GM19467 (cell line): ENCODE results near the gene LLGL2.

ENCODE experiments used
- ATAC-seq: cut with Tn5 transposase; IDR thresholded peaks from one replicate; pipeline ENCODE4 v1.9.1; 2021; ENCODE audit warnings: mild to moderate bottlenecking, moderate library complexity; ENCODE audit not compliant: unreplicated experiment

The LLGL2 gene

DNA sequence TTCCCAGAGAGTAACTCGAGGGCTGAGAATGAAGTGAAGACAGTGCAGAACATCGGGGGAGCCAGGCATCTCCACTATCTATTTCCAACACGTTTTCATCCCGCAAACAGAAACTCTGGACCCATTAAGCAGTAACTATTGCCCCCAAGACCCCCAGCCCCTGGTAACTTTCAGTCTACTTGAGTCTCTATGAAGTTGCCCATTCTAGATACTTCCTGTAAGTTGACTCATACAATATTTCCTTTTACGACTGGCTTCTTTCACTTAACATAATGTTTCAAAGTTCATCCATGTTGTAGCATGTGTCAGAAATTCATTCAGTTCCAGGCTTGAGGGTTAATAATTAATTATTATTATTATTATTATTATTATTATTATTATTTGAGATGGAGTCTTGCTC, 81.6 kb downstream of the LLGL2 start:
- no peak for ATAC-seq

DNA sequence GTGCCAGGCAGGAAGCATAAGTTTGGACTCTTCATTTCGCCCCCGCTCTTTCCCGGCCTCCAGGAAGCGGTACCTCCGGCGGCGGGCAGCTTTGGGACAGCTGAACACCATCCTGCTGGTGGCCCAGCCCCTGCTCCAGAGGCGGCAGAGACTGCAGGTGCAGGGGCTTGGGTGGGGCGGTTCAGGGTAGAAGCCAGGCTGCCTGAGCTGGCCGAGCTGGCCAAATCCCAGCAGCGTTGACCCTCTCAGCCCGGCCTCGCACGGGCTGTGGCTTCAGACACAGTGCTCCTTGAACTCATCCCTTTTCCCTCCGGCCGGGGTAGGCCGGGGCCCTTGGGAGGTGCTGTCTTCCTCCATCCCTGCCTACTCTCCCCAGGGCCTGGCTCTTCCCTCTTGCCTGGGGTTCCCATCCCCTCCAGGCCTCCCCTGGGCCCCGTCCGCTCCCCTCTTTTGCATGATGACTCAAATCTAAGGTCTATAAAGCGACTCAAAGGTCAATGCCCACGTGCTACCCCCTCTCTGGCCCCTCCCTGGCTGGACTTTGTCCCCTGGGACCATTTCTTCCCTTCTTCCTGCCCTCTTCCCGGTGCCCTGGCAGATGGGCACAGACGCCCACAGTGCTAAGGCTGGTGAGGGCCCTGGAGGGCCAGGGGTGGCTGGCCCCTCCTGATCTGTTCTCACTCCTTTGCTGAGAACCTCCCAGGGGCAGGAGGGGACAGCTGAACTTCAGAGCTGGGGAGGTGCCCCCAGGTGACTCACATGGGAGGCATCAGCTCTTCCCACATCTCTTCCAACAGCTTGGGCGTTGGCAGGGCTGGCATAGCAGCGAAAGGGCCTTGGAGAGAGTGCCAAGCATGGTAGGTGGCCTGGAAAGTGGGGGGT, 84.8 kb downstream of the LLGL2 start:
- no peak for ATAC-seq

DNA sequence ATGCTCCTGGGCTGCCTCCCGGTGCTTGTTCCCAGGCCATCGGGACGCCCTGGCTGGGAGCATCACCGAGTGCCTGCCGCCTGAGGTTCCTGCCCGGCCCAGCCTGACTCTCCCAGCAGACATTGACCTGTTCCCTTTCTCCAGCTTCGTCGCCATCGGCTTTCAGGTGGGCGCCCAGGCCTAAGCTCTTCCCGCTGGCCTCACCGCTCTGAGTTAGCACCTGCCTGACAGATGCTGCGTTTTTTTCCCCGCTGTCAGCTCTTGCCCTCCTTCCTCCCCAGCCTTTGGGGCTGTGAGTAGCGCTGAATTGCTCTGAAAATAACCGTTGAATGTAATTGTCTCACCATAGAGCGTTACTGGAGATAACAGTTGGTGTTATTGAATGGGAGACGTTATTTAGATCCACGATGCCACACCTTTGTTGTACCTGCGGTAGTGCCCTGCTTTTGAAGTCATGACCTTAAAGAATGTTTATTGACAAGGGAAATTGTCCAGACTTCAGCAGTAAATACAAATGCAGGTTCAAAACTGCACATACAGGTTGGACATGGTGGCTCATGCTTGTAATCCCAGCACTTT, 86.4 kb downstream of the LLGL2 start:
- ATAC-seq: no peak

DNA sequence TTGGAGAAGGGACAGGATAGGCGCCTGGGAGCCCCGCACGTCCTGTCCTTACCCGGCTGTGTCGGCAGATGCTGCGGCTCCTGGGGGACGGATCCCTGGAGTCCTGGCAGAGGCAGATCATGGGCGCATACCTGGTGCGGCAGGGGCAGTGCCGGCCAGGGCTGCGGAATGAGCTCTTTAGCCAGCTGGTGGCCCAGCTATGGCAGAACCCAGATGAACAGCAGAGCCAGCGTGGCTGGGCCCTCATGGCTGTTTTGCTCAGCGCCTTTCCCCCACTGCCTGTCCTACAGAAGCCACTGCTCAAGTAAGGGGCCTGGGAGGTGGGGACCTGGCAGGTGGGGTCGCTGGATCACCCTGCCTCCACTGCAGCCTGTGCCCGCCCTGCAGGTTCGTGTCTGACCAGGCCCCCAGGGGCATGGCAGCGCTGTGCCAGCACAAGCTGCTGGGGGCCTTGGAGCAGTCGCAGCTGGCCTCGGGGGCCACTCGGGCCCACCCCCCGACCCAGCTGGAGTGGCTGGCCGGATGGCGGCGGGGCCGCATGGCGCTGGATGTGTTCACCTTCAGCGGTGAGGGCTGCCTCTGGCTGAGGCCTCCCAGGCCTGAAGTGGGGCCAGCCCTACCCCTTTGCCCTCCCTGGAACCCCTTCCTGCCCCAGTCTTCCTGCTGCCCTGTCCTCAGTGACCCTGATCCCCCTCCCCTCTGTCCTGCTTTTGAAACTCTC, 87.6 kb downstream of the LLGL2 start:
- ATAC-seq: no peak

DNA sequence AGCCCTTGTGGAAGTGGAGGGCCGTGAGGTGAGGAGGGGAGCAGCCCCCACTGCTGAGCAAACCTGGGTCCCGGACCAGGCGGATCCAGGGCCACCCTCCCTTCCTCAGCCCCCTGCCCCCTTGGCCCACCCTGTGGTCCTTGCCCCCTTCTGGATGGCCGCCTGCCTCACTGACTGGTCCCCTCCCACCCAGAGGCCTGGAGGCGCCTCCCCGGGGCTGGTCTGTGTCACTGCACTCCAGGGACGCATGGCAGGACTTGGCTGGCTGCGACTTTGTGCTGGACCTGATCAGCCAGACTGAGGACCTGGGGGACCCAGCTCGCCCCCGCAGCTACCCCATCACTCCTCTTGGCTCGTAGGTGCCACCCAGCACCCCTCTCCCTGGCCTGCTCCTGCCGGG, 88.5 kb downstream of the LLGL2 start:
- no peak for ATAC-seq

DNA sequence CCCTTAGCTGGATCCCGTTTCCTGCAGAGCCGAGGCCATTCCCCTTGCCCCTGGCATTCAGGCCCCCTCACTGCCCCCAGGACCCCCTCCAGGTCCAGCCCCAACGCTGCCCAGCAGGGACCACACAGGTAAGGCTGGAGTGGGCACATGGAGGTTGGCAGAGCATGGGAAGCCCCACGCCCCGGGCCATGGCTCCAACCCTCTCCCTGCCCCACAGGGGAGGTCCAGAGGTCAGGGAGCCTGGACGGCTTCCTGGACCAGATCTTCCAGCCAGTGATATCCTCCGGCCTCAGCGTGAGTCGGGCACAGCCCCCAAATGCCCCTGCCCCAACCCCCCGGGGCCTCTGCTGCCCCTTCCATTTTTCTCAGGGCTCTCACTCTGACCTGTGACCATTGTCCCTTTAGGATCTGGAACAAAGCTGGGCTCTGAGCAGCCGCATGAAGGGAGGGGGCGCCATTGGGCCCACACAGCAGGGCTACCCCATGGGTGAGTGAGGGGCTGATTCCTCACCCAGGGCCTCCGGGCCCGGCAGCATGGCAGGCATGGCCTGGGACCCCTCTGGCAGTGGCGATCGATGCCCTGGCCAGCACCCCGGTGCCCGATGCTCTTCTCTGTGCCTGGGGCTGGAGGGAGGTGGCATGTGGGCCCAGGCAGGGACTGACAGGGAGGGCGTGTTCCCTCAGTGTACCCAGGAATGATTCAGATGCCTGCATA, 89.2 kb downstream of the LLGL2 start:
- ATAC-seq: no peak

DNA sequence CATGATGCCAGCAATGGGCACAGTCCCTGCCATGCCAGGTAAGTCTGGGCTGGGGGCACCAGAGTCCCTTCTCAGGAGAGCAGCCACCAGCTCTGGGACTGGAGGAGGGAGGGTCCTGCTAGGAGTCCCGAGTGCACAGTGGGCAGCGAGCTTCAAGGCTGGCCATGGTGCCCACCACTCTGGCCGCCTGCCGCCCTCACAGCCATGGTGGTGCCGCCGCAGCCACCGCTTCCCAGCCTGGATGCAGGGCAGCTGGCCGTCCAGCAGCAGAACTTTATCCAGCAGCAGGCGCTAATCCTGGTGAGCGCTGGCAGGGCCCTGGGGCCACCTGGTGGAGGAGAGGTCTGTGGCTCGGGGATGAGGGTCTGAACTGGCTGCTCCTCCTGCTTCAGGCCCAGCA, 89.8 kb downstream of the LLGL2 start:
- no peak for ATAC-seq

DNA sequence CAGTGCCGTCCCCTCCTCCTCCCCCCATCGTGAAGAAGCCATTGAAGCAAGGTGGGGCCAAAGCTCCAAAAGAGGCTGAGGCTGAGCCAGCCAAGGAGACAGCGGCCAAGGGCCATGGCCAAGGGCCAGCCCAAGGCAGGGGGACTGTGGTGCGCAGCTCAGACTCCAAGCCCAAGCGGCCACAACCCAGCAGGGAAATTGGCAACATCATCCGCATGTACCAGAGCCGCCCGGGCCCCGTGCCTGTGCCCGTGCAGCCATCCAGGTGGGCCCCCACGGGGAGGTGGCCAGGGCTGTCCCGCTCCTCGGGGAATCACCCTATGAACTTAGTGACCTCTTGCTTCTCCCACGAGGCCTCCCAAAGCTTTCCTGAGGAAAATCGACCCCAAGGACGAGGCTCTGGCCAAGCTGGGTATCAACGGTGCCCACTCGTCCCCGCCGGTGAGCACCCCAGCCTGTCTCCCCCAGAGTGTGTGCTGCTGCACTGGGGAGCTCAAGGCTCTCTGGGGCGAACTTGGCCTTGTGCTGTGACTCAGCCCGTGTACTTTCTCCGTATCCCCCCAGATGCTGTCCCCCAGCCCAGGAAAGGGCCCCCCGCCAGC, 91.1 kb downstream of the LLGL2 start:
- no peak for ATAC-seq

DNA sequence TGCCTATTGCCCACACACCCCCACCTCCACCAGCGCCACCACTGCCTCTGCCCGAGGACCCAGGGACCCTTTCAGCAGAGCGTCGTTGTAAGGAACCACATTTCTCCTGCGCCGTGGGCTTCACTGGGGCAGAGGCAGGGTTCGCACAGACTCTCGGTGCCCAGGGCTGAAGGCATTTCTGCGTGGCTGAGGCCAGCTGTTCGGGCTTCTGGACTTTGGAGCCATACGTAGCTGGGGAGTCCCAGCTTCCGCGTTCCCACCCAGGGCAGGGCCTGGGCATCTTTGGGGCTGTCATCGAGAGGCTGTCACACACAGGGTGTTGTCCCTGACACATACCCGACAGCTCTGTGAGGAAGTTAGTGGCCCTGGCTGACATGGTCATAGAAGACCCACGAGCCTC, 91.7 kb downstream of the LLGL2 start:
- ATAC-seq: no peak

DNA sequence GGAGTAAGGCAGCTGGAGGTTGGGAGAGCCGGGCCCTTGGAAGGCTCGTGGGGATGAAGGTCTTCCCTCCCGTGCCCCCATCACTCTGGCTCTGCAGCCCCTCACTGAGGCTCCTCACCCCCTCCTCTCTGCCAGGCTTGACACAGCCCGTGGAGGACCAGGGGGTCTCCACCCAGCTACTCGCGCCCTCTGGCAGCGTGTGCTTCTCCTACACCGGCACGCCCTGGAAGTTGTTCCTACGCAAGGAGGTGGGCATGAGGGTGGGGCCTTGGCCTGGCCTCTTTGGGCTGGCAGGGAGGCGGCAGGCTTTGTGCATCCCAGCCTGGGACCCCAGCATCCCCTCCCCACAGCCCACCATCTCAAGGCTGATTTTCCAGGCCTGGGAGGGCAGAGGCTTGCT, 92.2 kb downstream of the LLGL2 start:
- no peak for ATAC-seq

DNA sequence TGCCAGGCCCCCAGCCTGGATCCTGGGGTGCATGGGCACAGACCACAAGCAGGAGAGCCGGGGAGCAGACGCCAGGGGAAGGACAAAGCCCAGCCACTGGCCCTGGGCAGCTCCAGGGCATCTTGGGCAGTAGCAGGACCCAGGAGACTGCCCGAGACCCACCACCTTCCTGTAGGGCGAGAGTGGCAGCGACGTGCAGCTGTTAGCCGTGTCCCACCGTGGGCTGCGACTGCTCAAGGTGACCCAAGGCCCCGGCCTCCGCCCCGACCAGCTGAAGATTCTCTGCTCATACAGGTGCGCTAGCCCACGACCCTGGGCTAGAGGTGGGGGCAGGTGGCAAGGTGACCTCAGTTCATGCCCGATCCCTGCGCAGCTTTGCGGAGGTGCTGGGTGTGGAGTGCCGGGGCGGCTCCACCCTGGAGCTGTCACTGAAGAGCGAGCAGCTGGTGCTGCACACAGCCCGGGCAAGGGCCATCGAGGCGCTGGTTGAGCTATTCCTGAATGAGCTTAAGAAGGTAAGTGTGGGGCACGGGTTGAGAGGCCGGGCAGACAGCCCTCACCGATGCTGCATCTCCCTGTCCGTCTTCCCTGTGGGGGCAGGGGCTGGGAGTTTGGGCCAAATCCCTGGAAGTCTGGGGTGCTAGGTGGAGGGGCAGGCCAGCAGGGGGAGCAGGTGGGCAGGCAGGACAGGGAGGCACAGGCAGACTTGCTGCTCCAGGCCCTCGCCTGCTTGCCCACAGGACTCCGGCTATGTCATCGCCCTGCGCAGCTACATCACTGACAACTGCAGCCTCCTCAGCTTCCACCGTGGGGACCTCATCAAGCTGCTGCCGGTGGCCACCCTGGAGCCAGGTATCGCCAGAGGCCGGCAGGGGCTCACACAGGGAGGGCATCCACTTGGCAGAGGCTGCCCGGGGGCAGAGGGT, 94.3 kb downstream of the LLGL2 start:
- no peak for ATAC-seq

DNA sequence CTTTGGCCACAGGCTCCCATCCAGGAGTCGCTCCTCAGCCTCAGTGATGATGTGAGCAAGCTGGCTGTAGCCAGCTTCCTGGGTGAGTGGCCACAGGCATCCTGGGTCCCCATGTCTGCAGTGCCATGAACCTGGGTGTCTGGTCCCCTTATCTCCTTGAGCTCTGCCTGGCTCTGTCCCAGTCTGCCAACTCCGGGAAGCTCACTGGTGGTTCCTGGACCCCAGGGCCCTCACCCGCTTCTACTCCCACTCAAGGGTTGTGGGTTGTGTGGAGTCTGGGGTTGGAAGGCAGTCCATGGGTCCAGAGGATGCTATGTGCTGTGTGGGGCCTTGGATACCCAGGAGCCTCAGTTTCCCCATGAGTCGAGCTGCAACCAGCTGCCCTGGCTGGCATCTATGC, 96.0 kb downstream of the LLGL2 start:
- no peak for ATAC-seq

DNA sequence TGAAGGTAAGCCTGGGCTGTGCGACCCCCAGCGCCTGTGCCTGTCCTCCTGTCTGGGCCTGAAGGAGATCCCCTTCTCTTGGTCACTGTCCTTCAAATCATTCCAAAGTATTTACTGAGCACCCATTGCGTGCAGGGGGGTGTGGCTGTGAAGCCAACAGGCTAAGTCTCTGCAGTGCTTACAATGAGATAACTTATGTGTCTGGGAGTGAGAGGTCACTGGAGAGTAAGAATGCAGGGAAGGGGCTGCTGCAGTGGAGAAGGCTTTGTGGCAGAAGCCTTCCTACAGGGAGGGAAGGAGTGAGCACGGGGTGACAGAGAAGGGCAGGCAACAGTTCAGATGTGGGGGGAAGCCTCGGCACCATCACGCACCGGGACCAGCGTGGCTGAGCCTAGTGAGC, 96.6 kb downstream of the LLGL2 start:
- no peak for ATAC-seq

DNA sequence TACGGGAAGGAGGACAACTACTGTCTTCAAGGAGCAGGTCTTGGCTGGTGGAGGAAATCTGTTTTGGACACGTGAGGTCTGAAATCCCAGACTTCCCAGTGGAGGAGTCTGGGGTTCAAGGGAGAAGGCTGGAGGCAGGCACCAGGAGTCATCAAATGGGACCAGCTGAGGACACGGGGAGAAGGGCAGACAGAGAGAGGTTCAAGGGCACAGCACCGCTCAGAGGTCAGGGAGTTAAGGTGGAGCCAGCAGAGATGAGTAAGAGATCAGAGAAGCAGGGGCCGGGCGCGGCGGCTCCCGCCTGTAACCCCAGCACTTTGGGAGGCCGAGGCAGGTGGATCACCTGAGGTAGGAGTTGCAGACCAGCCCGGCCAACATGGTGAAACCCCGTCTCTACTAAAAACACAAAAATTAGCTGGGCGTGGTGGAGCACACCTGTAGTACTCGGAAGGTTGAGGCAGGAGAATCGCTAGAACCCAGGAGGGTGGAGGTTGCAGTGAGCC, 97.3 kb downstream of the LLGL2 start:
- ATAC-seq: no peak

DNA sequence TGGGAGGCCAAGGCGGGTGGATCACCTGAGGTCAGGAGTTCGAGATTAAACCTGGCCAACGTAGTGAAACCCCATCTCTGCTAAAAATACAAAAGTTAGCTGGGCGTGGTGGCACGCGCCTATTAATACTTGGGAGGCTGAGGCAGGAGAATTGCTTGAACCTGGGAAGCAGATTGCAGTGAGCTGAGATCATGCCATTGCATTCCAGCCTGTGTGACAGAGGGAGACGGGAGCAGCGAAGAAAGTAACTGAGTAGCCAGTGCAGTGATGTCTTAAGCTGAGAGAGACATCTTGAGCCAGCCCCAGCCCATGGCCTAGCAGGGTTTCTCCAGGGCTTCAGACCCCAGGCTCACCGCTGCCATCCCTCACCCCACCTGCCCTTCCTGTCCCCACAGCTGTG, 97.9 kb downstream of the LLGL2 start:
- ATAC-seq: no peak

DNA sequence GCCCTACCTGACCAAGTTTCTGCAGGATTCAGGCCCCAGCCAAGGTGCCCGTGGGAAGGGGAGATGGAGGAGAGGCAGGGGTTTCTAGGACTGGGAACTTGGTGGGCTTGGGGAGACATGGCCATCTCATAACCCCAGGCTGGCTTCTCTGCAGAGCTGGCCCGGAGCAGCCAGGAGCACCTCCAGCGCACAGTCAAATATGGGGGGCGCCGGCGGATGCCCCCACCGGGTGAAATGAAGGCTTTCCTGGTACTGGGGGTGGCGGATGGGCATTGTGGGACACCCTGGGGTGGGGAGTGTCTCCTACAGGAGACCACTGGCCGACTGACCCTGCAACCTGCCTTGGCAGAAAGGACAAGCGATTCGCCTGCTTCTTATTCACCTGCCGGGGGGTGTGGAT, 98.5 kb downstream of the LLGL2 start:
- ATAC-seq: no peak
